Germinal center (tissue), 1 donor: Measurements from ENCODE around the gene LSM14A.
"Not testable (repeated sequence)": the region's sequence is repeated elsewhere in the genome, so short reads cannot be mapped to it uniquely, and the experiment has no call there.

Experiments
- DNase-seq: peaks from one replicate; pipeline ENCODE4 v3.0.0; 2012; ENCODE audit warnings: mixed read lengths, low spot score

The LSM14A gene

DNA sequence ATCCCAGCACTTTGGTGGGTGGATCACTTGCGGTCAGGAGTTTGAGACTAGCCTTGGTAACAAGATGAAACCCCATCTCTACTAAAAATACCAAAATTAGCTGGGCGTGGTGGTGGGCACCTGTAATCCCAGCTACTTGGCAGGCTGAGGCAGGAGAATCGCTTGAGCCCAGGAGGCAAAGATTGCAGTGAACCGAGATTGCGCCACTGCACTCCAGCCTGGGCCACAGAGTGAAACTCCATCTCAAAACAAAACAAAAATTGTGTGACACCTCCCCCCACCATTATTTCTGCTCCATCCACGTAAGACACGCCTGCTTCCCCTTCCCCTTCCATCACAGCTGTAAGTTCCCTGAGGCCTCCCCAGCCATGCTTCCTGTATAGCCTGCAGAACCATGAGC is 13.3 kb upstream of the LSM14A start:
- DNase-seq, result not testable (repeated sequence)

DNA sequence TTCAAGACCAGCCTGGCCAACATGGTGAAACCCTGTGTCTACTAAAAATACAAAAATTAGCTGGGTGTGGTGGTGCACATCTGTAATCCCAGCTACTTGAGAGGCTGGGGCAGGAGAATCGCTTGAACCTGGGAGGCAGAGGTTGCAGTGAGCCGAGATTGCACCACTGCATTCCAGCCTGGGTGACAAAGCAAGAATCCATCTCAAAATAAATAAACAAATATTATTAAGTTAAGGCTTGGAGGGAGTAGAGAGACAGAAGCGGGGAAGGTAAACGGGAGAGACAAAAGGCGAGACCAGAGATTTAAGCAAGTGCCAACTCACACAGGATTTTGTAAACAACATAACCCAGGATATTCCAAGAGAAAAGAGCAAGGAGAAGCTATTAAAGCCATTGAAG is 12.8 kb upstream of the LSM14A start:
- not testable (repeated sequence) for DNase-seq

DNA sequence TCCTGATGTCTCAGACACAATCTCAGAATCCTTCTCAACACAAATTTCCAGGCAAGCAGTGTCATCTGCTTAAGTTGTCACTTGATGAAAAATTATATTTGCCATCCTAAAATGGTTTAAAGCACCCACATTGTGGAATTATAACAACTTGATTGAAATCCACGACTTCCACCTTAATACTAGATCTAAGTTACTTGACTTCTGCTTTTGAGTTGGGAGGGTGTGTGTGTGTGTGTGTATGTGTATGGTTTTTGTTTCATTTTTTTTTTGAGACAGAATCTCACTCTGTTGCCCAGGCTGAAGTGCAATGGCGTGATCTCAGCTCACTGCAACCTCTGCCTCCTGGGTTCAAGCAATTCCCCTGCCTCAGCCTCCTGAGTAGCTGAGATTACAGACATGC is 10.4 kb upstream of the LSM14A start:
- DNase-seq, result not testable (repeated sequence)

DNA sequence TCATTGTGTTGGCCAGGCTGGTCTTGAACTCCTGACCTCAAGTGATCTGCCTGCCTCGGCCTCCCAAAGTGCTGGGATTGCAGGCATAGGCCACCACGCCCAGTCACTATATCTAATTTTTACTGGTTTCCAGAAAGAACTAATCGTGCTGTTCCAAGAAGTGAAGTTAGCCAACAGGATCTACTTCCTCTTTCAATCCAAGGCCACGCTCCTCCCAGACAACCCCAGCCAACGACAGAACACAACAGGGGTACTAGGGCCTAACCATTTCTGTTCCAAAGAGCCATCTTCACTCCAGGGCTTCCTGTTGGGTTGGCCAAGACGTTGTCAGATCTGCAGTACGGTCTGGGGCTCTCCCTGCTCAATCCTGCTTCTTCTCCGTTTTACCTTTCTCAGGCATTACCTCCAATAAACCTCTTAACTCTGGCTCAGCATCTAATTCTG is 7.0 kb upstream of the LSM14A start:
- no peak for DNase-seq

DNA sequence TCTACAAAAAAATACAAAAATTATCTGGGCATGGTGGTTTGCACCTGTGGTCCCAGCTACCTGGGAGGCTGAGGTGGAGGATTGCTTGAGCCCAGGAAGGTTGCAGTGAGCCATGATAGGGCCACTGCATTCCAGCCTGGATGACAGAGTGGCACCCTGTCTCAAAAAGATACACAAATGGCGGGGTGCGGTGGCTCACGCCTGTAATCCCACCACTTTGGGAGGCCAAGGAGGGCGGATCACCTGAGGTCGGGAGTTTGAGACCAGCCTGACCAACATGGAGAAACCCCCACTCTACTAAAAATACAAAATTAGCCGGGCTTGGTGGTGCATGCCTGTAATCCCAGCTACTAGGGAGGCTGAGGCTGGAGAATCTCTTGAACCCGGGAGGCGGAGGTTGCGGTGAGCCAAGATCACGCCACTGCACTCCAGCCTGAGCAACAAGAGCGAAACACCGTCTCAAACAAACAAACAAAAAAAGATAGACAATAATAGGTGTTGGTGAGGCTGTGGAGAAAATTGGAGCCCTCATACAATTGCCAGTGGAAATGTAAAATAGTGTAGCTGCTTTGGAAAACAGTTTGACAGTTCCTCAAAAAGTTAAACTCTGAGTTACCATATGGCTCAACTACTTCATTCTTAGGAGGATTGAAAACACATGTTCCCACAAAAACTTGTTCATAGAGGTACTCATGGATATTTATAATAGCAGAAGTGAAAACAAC is 2.7 kb upstream of the LSM14A start:
- not testable (repeated sequence) for DNase-seq

DNA sequence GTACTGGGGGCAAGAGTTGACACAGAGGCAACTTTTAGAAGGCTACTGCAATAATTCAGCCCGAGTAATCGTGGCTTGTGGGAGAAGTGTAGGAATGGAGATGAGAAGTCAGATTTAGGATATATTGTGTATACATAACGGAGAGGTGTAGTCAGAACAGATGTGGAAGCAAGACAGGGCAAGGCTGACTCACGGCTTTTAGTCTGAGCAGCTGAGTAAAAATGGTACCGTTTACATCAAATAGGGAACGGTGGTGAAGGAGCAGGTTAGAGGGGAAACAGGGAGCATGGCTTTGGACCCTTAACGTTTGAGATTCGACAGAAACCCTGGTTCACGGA is 796 bp upstream of the LSM14A start:
- peak; percentile 35 for DNase-seq

DNA sequence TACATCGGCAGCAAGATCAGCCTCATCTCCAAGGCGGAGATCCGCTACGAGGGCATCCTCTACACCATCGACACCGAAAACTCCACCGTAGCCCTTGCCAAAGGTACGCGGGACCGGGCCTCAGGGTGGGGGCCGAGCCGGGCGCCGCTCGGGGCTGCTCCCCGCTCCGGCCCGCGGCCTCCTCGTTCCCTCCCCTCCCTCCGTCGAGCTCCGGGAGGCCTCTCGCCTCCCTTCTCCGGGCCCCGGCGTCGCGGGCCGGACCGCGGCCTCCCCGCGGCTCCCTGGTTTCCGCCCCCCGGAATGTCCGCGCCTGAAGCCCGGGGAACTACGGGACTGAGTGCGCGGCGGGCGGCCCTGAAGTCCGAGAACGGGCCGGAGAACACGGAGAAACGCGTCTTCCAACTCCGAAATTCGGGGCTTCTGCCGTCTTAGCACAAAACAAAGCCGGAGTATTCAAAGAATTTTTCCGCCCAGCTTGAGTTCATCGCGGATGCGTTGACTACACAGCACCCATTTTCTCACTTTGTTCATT is 423 bp downstream of the LSM14A start:
- DNase-seq, result no peak

DNA sequence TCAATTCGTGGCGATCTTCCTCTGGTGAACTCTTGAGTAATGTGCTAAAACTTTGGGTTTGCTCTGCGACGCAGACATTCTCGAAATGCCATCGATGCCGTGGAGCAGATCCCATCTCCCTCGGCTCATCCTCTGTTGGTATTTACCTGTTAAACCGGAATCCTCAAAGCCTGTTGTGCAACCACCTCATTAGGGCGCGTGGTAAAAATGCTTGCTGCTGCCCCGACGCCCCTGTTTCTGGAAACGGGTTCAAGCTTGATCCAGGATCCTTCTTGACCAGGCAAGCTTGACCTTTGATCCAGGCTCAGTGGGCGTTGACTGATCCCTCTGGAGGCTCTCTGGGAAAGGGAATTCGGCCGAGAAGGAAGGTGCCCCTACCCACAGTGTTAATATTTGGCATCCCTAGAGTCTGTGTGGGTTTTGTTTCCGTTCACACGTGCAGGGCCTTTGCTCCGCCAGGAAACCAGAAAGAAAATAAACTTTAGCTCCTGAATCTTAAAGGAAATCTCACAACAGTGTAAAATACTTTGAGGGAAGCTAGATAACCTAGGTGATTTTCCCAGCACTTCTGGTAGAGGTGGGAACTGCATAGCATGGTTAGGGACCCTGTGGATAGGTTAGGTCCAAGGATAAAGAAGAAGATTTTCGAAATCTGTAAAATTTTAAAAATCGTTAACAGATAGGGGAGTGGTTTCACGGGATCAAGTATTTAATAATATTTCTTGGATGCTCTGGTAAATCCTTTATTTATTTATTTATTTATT is 1.1 kb downstream of the LSM14A start:
- DNase-seq, result no peak

DNA sequence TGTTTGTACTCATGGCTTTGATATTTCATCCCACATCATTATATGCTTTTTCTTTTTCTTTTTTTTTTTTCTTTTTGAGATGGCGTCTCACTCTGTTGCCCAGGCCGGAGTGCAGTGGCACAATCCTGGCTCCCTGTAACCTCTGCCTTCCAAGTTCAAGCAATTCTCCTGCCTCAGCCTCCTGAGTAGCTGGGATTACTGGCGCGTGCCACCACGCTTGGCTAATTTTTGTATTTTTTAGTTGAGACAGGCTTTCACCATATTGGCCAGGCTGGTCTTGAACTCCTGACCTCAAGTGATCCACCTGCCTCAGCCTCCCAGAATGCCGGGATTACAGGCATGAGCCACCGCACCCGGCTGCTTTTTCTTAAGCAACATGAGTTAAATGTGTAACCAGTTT is 2.9 kb downstream of the LSM14A start:
- DNase-seq, result not testable (repeated sequence)

DNA sequence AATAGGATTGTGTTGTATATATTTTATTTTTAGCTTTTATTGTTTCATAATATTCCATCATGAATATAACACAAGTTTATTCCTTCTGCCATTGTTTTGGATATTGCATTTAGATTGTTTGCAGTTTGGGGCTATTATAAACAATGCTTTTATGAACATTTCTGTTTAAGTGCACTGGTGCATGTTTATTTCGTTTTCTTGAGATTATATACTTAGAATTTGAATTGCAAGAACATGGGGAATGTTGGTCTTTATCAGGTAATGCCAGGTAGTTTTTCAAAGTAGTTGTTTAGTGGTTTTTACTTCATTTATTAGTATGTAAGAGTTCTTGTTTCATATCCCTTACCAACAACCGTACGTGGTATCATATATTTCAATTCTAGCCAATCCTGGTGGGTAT is 4.3 kb downstream of the LSM14A start:
- DNase-seq, result no peak

DNA sequence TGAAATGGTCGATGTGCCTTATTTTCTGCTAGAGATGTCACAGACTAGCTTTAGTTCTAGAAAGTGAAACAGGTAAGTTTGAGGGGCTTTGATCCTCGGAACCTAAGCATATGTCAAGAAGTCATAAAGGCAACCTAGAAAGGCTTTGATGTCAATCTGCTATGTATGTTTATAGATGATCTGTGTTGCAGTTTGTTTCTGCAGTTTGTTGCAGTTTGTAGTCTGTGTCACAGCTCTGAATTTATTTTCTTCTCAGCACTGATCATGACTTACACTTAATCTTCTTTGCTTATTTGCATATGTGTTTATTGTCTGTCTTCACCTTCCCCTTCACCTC is 5.9 kb downstream of the LSM14A start:
- no peak for DNase-seq

DNA sequence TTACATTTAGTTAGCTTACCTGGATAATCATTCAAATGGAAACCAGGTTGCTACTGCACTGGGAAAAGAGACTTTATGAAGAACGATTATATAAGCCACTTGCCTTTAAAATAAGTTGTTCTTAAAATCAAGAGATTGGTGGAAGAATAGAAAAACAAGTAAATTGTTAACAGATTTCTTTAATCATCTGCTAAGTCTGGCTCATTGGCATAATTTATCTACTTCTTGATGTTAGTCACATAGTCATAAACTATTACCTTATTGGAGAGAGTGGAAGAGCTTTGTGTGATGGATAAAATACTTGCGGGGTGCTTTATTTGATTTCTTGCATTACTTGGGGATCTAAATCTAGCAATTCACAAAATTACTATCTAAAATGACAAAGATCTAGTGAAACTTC is 6.8 kb downstream of the LSM14A start:
- DNase-seq, result no peak

DNA sequence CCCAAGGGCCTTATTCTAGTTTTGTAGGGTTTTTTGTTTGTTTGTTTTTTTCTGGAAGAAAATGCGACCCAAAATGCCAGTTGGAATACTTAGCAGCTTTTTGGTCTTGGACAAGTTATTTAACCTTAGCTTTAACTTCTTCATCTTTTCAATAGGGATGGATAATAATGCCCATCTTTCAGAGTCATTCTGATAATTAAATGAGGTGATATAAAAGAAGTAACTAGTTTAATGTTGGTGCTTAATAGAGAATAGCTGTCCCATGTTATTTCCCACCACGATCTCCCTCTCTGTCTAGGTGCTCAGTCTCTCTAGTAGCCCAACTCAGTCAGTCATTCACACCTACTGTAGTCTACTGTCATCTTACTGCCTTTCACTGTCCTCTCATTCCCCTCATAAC is 8.0 kb downstream of the LSM14A start:
- DNase-seq, result no peak

DNA sequence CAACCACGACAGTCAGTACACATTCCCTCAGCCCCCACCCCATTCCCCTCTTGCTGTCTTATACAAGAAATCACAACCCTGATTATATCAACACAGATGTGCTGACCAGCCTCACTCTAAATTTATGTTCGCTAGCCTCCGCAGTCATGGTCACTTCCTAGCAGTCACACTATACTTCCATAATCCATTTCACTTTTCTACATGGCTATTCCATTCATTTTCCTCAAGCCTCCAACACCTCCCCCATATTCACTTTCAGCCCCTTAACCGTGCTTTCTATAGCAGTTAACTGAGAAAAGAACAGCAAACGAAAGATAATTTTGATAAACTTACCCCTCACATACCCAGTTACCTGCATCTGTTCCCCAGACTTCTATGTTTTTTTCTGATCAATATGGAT is 8.4 kb downstream of the LSM14A start:
- DNase-seq, result no peak

DNA sequence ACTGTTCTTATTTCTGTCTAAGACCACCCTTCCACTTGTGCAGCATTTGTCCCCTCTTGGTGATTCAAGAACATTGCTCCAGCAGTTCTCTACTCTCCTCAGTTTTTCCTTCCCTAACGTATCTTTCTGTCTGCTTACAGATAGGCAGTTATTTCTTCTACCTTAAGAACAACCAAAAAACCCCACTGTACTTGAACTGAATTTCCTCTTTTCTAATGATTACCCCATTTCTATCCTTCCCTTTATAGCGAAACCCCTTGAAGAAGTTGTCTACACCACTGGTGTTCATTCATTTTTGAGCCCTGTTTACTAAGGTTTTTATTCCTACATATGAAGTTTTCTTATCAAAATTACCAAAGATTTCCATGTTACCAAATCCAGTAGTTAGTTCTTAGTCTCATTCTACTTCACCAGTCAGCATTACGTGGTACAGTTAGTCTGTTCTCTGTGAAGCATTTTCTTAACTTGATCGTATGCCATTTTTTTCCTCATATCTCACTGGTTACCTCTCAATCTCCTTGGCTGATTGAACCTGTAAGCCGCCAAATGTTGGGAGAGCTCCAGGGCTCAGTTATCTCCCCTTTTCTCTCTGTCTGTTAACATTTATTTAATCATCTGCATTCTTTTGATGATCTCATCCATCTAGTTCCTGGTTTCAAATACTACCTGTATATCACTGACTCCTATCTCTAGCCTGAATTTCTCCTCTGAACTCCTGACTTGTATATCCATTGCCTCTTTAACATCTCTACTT is 9.0 kb downstream of the LSM14A start:
- DNase-seq, result no peak

DNA sequence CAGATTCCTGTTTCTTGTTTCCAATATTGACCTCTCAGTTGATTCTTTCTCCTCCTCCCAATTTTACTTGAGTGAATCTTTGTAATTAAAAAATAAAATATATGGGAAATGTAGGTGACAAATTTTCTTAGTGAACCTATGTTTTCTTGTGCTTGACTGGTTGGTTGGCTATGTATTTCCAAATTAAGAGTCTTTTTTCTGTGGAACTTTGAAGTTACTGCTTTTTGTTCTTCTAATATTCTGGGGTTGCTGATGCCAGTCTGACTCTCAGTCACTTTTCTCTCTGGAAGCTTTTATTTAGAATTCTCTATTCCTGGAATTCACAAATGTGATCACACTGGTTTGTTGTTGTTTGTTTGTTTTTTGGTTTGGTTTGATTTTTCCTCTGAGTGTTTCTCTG is 9.8 kb downstream of the LSM14A start:
- DNase-seq, result no peak

DNA sequence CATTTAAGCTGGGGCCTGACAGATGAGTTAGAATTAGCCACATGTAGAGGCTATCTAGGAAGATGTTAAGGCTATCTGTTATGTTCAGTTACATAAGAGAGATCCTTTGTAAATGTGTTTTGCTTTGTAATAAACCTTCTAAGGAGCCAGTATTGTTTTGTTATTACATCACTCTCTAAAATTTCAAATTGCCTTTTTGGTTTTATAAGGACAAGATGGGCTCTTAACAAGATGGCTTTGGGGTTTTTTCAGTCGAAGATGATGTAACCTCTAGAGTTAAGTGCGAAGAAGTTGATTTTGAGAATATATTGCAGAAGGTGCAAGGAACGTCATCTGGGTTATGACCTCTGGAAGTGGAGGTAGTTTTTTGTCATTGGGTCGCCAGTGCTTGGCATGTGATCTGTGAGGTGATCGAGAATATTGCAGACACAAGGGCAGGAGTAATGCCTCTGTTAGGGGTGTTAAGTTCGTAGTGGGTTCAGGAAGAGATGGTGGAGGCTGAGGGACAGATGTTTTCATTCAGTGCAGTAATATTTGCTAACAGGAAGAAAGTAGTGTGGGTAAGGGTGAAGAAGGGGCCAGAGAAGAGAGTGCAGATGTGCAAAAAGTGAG is 12.7 kb downstream of the LSM14A start:
- DNase-seq, result no peak

DNA sequence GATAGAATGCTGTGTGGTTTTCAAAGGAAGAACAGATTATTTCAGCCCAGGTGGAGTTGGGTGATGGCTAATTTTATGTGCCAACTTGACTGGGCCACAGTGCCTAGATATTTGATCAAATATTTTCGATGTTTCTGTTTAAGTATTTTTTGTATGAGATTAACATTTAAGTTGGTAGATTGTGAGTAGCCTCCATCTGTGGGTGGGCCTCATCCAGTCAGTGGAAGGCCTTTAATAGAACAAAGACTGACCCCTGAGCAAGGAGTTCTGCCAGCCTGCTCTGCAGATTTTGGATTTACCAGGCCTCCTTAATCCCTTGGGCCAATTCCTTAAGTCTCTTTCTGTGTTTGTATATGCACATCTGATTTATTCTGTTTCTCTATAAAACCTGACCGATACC is 13.9 kb downstream of the LSM14A start:
- DNase-seq, result no peak

DNA sequence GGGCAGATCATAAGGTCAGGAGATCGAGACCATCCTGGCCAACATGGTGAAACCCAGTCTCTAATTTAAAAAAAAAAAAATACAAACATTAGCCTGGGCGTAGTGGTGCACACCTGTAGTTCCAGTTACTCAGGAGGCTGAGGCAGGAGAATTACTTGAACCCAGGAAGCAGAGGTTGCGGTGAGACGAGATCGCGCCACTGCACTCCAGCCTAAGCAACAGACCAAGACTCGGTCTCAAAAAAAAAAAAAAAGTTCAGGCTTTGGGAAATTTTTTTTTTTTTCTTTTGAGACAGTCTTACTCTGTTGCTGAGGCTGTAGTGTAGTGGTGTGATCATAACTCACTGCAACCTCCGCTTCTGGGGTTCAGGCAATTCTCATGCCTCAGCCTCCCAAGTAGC is 14.7 kb downstream of the LSM14A start:
- no peak for DNase-seq

DNA sequence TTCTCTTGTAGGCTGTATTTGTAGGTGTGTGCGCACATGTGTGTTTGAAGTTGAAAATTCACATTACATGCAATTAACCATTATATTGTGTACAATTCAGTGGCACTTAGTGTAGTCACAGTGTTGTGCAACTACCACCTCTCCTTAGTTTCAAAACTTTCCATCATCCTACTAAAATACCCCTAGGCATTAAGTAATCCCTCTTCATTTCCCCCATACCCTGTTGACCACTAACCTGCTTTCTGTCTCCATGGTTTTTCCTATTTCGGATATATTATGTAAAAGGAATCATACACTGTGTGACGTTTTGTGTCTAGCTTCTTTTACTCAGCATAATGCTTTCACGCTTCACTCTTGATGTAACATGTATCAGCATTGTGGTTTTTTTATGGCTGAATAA is 16.1 kb downstream of the LSM14A start:
- DNase-seq, result no peak

DNA sequence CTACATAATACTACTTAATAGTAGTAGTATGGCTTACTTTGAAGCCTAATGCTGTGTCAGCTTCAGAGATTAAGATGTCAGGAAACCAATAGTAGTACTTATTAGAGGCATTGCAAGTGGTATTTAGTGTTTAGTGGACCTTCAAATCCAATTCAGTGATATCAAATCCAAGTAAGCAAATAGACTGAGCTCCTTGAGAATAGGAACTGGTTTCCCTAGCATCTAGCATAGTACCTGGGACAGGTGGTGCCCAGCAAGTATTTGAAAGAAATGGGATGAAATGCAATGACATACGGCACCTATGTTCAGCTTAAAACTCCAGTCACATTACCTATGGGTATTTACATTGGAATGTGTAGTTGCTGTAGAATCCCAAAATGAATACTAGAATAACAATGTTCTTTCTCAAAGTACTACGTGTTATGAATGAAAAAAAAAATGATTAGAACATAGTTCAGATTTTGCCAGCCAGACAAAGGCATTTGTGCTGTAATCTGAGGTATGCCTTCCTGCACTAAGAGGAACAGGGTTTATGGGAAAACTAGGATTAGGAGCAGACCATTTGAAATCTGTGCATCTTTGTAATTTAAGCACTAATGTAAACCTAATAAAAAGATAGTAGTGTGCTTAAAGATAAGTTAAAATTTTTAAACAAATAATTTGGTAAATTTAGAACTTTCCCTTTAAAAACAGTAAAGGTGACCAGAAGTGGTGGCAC is 17.1 kb downstream of the LSM14A start:
- no peak for DNase-seq

DNA sequence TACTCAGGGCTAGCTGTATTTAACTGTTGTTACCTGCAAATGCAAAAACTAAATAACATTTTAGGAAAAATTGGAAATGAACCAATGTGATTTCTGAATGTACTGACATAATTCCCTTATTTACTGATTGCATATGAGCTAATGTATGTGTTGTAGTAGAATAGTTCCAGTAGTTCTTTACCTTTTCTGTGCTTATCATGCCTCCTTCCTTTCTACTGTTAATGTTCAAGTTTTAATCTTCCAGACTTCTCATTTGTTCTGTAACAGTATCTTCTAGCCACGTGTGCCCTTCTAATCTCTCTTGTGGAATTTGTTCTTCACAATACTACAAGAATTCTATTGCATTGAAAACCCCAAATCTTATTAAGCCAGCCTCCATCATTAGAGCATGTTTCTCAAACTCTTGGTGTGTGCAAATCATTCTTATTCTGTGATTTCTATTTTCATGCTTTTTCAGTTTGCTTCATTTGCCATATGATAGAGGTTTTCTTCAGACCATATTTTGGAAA is 17.7 kb downstream of the LSM14A start:
- no peak for DNase-seq
